GM12891 (cell line): ENCODE measurements around the gene PKP2.

ENCODE experiments used
- POLR2A ChIP-seq: IDR thresholded peaks from 2 replicates; pipeline ENCODE4 v1.6.1; 2011; ENCODE audit warnings: low read depth, low read length, control low read depth
- POLR2AphosphoS5 ChIP-seq: IDR thresholded peaks from 2 replicates; pipeline ENCODE4 v1.6.1; 2011; ENCODE audit warnings: low read depth, low read length, control low read depth

GRCh38 chr12:32894566-32894965, 2.0 kb downstream of the PKP2 start:
- TF ChIP-seq POLR2A (no peak), POLR2AphosphoS5 (no peak)
